Measurements from ENCODE around the gene FER. TPM values are rescaled to one million over a fixed set of nuclear protein-coding genes. Genes with fewer than 3 reads are reported as not detected.
"Not testable (repeated sequence)": the region's sequence is repeated elsewhere in the genome, so short reads cannot be mapped to it uniquely, and the experiment has no call there.

The FER gene
- 30.9 TPM for total RNA-seq (ENCODE audit: unreplicated experiment)
- long read RNA-seq, partial matches to known transcripts, result 3 of 6 reads
- long read RNA-seq, other reads (novel, unspliced or antisense), result 3 of 6 reads

DNA sequence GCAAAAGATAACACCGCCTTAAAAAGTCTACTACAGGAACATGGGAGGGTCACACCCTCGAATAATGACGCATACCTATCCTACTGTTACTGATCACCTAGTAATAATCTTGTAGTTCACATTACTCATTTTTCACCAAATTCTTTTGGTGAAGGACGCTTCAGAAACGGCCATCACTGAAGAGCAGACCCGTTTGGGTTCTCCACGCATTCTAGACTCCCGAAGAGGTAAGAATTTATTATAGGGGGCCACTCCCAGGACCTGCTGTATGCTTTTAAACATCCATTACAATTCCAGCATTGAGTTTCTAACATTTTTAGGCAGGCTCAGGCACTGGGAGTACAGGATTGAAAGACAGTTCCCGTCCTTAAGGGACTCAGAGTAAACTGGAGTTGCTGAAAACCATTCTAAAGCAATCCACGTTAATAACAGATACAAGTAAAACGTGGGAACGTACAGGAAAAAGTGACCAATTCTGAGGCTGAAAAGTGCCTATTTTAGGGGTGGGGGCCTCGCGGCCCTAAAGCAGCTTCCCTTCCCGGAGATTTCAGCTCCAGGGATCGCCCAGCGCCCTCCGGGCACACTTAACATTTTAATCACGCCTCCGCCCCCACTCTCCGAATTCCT, at the start of gene FER:
Gene FER, plus strand, starts transcription at position 124 of the 627 bp plus-strand sequence. CDS start 50,286 bp downstream, outside the sequence.
- H3K27me3 Mint-ChIP-seq (ENCODE audit: unreplicated experiment), result peaks cover 2% of the 10 kb centered on the region
- H3K9me3 Mint-ChIP-seq (ENCODE audit: unreplicated experiment), result peaks cover 7% of the 10 kb centered on the region
- peak within 1 kb of the TSS; percentile 94 for H3K27ac Mint-ChIP-seq (ENCODE audit: unreplicated experiment)
- peaks cover 13% of the 10 kb centered on the region for H3K4me1 Mint-ChIP-seq (ENCODE audit: low read depth, unreplicated experiment)
- peak within 1 kb of the TSS; percentile 95 for H3K4me3 Mint-ChIP-seq (ENCODE audit: unreplicated experiment)
- DNase-seq, result no peak
- TF ChIP-seq CTCF (IDR thresholded peaks at IDR 0.05; ENCODE audit: partially characterized antibody, unreplicated experiment), result no peak
- H3K36me3 Mint-ChIP-seq (ENCODE audit: unreplicated experiment), result peaks cover 4% of the 10 kb centered on the region

DNA sequence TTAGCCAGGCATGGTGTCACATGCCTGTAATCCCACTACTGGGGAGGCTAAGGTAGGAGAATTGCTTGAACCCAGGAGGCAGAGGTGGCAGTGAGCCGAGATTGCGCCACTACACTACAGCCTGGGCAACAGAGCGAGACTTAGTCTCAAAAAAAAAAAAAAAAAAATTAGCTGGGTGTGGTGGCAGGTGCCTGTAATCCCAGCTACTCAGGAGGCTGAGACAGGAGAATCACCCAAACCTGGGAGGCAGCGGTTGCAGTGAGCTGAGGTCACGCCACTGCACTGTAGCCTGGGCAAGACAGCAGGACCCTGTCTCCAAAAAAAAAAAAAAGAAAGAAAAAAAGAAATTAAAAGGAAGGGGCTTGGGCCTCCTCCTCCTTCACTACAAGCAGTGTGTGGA, 47.3 kb upstream of the FER start:
- H3K4me3 Mint-ChIP-seq (ENCODE audit: unreplicated experiment); H3K36me3 Mint-ChIP-seq (ENCODE audit: unreplicated experiment); H3K27ac Mint-ChIP-seq (ENCODE audit: unreplicated experiment); H3K9me3 Mint-ChIP-seq (ENCODE audit: unreplicated experiment); H3K27me3 Mint-ChIP-seq (ENCODE audit: unreplicated experiment); DNase-seq; H3K4me1 Mint-ChIP-seq (ENCODE audit: low read depth, unreplicated experiment): not testable (repeated sequence)

DNA sequence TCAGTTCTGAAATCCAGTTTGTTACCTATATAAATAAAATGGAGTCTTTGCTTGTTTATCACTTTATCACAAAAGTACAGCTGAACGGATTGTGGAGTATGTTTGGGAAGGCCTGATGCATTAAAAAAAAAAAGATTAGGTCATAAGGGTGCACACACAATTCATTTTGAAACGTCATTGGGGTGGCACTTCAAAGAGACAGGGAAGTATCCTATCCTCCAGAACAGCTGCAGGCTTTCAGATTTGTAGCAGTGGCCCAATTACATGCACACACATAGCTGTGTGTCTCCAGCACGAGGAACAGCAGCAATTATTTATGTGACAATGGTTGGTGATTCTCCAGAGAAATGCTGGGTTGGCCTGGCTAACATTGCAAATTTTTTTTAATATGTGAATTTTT, 46.8 kb upstream of the FER start:
- Mint-ChIP-seq H3K4me3 (ENCODE audit: unreplicated experiment) (no peak overlapping the region), H3K27ac (ENCODE audit: unreplicated experiment) (no peak overlapping the region), H3K9me3 (ENCODE audit: unreplicated experiment) (peaks cover 1% of the 10 kb centered on the region), H3K27me3 (ENCODE audit: unreplicated experiment) (peaks cover 1% of the 10 kb centered on the region), H3K36me3 (ENCODE audit: unreplicated experiment) (no peaks in the 10 kb centered on the region), H3K4me1 (ENCODE audit: low read depth, unreplicated experiment) (no peaks in the 10 kb centered on the region)
- no peak for DNase-seq
- TF ChIP-seq CTCF (IDR thresholded peaks at IDR 0.05; ENCODE audit: partially characterized antibody, unreplicated experiment), result no peak

DNA sequence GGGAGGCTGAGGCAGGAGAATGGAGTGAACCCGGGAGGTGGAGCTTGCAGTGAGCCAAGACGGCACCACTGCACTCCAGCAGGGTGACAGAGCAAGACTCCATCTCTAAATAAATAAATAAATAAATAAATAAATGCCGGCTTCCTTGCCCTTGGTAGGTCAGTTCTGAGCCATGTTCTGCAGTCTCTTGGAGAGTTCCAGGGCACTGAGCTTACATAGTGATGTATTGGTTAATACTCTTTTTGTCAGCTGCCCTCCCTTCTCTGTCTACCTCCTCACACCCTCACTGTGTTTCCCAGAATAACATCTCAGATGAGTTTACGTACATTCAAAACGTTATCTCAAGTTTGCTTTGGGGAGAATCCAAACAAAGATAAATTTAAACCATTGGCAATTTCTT, 45.2 kb upstream of the FER start:
- Mint-ChIP-seq H3K27me3 (ENCODE audit: unreplicated experiment) (peaks cover 1% of the 10 kb centered on the region), H3K4me1 (ENCODE audit: low read depth, unreplicated experiment) (peaks cover 7% of the 10 kb centered on the region), H3K36me3 (ENCODE audit: unreplicated experiment) (no peaks in the 10 kb centered on the region), H3K4me3 (ENCODE audit: unreplicated experiment) (no peak overlapping the region), H3K9me3 (ENCODE audit: unreplicated experiment) (peaks cover 1% of the 10 kb centered on the region), H3K27ac (ENCODE audit: unreplicated experiment) (no peak overlapping the region)
- no peak for TF ChIP-seq CTCF (IDR thresholded peaks at IDR 0.05; ENCODE audit: partially characterized antibody, unreplicated experiment)
- no peak for DNase-seq

- Mint-ChIP-seq H3K36me3 (ENCODE audit: unreplicated experiment) (no peaks in the 10 kb centered on the region), H3K9me3 (ENCODE audit: unreplicated experiment) (peaks cover 1% of the 10 kb centered on the region), H3K4me3 (ENCODE audit: unreplicated experiment) (no peak overlapping the region), H3K27me3 (ENCODE audit: unreplicated experiment) (peaks cover 1% of the 10 kb centered on the region), H3K4me1 (ENCODE audit: low read depth, unreplicated experiment) (peaks cover 7% of the 10 kb centered on the region), H3K27ac (ENCODE audit: unreplicated experiment) (no peak overlapping the region)
- DNase-seq, result no peak
- no peak for TF ChIP-seq CTCF (IDR thresholded peaks at IDR 0.05; ENCODE audit: partially characterized antibody, unreplicated experiment)
Measured at GRCh38 chr5:108703313-108703712, 44.4 kb upstream of the FER start.
